SH-SY5Y (cell line): ENCODE data around the gene CYFIP2.

Source experiments
- GATA2 ChIP-seq: IDR thresholded peaks from 2 replicates; pipeline ENCODE4 v1.6.1; 2011; ENCODE audit warnings: mild to moderate bottlenecking, low read depth, low read length
- GATA3 ChIP-seq: IDR thresholded peaks from 2 replicates; pipeline ENCODE4 v1.6.1; 2011; ENCODE audit warnings: low read depth, mild to moderate bottlenecking, low read length, moderate library complexity

GRCh38 chr5:157266286-157267007 is 524 bp downstream of the CYFIP2 start:
- no peak for TF ChIP-seq GATA2
- no peak for TF ChIP-seq GATA3
